ENCODE results near the gene SH3RF3. TPM values are rescaled to one million over a fixed set of nuclear protein-coding genes. Genes with fewer than 3 reads are reported as not detected.

SH3RF3 gene
- total RNA-seq, 4 donors from 2014 or later: 5.3 to 10.0 (median 8.0) TPM

- TF ChIP-seq, protein P1, sequence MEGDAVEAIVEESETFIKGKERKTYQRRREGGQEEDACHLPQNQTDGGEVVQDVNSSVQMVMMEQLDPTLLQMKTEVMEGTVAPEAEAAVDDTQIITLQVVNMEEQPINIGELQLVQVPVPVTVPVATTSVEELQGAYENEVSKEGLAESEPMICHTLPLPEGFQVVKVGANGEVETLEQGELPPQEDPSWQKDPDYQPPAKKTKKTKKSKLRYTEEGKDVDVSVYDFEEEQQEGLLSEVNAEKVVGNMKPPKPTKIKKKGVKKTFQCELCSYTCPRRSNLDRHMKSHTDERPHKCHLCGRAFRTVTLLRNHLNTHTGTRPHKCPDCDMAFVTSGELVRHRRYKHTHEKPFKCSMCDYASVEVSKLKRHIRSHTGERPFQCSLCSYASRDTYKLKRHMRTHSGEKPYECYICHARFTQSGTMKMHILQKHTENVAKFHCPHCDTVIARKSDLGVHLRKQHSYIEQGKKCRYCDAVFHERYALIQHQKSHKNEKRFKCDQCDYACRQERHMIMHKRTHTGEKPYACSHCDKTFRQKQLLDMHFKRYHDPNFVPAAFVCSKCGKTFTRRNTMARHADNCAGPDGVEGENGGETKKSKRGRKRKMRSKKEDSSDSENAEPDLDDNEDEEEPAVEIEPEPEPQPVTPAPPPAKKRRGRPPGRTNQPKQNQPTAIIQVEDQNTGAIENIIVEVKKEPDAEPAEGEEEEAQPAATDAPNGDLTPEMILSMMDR (IDR thresholded peaks at IDR 0.05; ENCODE audit: low read depth): no peak
Observed at GRCh38 chr2:109313343-109313742, 184.3 kb downstream of the SH3RF3 start.

DNA sequence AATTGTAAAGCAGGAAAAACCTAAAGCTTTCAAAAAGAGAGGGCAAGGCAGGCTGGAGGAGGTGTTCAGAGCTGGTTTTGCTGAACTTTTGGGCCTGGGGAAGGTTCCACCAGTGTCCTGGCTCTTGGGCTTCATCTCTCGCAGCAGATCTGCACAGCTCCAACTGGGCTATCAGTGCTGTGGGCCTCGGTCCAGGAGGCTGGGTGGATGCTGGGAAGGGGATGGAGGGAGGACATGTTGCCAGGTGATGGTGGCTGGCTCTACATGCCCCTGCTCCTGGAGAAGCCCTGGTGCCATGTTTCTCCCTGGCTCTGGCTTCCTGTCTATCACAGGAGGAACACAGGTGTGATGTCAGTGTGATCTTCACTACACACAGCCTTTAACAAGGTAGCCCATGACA is 187.1 kb downstream of the SH3RF3 start:
- TF ChIP-seq, protein P1 (IDR thresholded peaks at IDR 0.05; ENCODE audit: low read depth): no peak

- TF ChIP-seq, protein P1 (IDR thresholded peaks at IDR 0.05; ENCODE audit: low read depth): no peak
Observed at GRCh38 chr2:109317471-109318095, 188.6 kb downstream of the SH3RF3 start.

DNA sequence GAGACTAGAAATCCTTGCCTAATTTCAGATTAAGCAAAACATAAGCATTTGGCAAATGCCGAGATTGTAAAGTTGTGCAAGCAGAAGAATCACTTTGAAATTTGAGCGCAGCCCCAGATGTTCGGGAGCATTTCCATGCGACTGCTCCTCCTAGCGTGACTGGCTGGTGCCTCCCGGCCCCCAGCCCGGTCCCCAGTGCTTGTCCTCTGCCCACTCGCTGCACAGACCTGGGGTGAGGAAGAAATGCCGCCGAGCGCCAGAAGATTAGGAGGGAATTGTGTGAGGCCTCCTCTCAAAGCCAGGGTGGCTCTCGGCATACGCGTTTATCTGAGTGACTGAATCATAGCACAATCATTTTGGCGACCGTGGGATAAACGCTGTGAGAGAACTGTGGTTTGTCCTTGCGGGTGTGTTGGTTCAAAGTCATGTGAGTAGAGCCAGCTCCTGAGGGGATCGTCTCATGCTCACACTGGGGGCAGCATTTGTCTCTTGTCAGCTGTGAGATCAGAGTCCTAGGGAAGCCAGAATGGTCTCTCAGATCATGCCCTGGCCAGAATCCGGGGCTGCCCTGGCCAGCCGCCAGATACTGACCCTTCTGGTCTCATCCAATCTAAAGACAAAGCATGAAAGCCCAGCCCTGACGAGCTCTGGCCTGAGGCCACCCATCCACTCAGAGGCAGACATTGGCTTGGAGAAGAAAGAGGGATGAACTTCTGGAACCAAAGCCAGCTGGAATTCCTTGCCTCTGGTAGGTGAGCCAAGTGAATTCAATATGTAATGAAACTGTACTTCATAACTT is 189.3 kb downstream of the SH3RF3 start:
- TF ChIP-seq, protein P1 (IDR thresholded peaks at IDR 0.05; ENCODE audit: low read depth): no peak

GRCh38 chr2:109318949-109319342 is 189.9 kb downstream of the SH3RF3 start:
- TF ChIP-seq, protein P1 (IDR thresholded peaks at IDR 0.05; ENCODE audit: low read depth): no peak

DNA sequence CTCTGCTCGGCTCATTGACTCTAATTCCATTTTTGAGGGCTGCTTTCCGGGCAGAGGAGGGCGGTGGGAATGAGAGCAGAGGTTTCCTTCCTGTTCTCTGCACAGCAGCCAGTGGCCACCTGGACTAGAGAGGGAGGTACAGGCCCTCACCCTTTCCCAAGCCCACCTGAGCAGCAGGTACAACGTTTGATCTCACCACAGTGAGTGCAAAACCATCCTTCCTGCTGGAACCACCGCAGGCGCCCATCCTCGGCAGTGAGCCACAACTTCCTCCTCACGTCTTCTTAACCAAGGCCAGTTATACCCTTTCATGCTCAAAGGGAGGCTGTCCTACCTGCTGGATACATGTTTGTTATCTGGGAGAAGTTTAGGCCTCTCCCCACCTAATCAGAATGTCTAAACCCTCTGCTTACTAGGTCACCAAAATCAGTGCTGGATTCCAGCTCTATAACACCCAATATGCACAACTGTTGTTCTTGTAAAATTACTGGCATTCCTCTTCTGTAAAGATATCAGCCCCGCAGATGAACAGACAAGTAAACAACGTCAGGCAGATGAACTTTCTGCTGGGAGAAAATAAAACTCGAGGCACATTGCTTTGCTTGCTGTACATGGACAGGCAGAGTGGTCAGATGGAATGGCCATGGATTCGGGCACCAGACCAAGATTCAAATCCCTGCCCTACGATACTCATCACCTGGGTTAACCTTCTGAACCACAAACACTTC is 191.4 kb downstream of the SH3RF3 start:
- TF ChIP-seq, protein P1 (IDR thresholded peaks at IDR 0.05; ENCODE audit: low read depth): no peak

- TF ChIP-seq, protein P1 (IDR thresholded peaks at IDR 0.05; ENCODE audit: low read depth): no peak
Observed at GRCh38 chr2:109321570-109321969, 192.6 kb downstream of the SH3RF3 start.
